Activated naive CD8-positive, alpha-beta T cell (primary cell): ENCODE data around the gene ZMIZ1.

ENCODE experiments used
- H3K27ac Mint-ChIP-seq: one replicate; pipeline ENCODE4 v1.8.0; 2021; ENCODE audit warnings: mixed read lengths
- H3K27me3 Mint-ChIP-seq: one replicate; pipeline ENCODE4 v1.8.0; 2021; ENCODE audit warnings: mixed read lengths
- H3K36me3 Mint-ChIP-seq: one replicate; pipeline ENCODE4 v1.8.0; 2021; ENCODE audit warnings: mixed read lengths
- H3K4me1 Mint-ChIP-seq: one replicate; pipeline ENCODE4 v1.8.0; 2021; ENCODE audit warnings: low read depth, mixed read lengths
- H3K4me3 Mint-ChIP-seq: one replicate; pipeline ENCODE4 v1.8.0; 2021; ENCODE audit warnings: mild to moderate bottlenecking, mixed read lengths
- H3K9me3 Mint-ChIP-seq: one replicate; pipeline ENCODE4 v1.8.0; 2021; ENCODE audit warnings: low read depth, mixed read lengths

ZMIZ1 gene, protein sequence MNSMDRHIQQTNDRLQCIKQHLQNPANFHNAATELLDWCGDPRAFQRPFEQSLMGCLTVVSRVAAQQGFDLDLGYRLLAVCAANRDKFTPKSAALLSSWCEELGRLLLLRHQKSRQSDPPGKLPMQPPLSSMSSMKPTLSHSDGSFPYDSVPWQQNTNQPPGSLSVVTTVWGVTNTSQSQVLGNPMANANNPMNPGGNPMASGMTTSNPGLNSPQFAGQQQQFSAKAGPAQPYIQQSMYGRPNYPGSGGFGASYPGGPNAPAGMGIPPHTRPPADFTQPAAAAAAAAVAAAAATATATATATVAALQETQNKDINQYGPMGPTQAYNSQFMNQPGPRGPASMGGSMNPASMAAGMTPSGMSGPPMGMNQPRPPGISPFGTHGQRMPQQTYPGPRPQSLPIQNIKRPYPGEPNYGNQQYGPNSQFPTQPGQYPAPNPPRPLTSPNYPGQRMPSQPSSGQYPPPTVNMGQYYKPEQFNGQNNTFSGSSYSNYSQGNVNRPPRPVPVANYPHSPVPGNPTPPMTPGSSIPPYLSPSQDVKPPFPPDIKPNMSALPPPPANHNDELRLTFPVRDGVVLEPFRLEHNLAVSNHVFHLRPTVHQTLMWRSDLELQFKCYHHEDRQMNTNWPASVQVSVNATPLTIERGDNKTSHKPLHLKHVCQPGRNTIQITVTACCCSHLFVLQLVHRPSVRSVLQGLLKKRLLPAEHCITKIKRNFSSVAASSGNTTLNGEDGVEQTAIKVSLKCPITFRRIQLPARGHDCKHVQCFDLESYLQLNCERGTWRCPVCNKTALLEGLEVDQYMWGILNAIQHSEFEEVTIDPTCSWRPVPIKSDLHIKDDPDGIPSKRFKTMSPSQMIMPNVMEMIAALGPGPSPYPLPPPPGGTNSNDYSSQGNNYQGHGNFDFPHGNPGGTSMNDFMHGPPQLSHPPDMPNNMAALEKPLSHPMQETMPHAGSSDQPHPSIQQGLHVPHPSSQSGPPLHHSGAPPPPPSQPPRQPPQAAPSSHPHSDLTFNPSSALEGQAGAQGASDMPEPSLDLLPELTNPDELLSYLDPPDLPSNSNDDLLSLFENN

DNA sequence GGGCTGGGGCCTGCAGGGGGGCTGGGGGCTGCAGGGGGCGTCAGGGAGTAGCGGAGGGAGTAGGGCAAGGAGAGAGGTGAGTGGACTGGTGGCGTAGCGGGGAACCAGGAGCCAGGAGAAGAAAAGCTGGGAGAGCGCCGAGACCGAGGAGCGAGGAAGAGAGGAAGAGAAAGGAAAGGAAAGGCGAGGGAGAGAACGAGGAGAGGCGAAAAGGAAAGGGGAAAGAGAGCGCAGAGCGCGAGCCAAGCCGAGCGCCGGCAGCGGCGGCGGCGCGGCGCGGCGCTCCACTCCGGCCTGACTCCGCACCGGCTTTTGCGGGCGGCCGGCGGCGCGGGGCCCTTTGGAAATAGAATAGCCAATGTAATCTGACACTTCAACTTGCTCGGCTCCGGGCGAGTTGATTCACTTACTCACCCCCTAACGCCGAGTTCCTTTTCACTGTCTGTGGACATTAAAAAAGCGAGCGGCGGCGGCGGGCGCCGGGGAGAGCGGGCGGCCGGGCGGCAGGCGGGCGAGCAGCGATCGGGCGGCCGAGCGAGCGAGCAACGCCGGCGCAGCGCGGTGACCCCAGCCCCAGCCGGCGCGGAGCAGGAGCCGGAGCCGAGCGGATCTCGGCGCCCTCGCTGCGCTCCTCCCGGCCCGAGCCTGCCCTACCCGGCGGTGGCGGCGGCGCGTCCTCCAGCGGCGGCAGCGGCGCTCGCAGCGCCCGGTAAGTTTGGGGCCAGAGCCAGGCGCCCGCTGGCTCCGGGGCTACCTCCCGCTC is at the start of gene ZMIZ1:
Gene ZMIZ1, plus strand, starts transcription at position 405 of the 763 bp plus-strand sequence. CDS start 132,667 bp downstream, outside the sequence.
- H3K4me1 Mint-ChIP-seq, result peaks cover 55% of the 10 kb centered on the region
- H3K27ac Mint-ChIP-seq, result peak within 1 kb of the TSS; percentile 81
- H3K36me3 Mint-ChIP-seq, result no peaks in the 10 kb centered on the region
- H3K9me3 Mint-ChIP-seq, result no peaks in the 10 kb centered on the region
- H3K27me3 Mint-ChIP-seq, result no peaks in the 10 kb centered on the region
- peak within 1 kb of the TSS; percentile 93 for H3K4me3 Mint-ChIP-seq

DNA sequence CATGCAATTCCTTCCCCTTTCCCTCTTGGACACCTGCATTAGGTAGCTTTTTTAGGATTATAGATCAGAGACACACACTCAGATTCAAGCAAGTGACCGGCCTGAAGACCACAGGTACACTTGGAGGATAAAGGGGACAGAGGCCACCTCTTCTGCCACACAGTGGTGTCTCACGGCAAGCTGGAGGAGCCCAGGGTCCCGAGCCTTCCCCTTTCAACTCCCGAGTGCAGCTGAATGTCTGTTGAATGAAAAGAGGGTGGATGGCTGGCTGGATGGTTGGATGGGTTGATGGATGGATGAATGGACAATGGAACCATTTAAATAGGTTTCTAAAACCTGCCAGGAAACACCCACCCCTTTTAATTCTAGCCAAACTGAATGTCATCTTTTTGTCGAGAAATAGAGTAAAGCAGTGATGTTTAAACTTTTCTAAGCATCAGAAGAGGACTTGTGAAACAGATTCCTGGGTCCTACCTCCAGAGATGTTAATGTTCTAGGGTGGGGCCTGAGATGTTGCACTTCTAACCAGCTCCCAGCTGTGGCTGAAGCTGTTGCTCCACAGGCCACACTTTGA is 49.2 kb upstream of the ZMIZ1 start:
- Mint-ChIP-seq H3K27ac (no peak overlapping the region), H3K4me1 (peaks cover 8% of the 10 kb centered on the region), H3K4me3 (no peak overlapping the region), H3K9me3 (no peaks in the 10 kb centered on the region), H3K27me3 (no peaks in the 10 kb centered on the region), H3K36me3 (peaks cover 2% of the 10 kb centered on the region)

DNA sequence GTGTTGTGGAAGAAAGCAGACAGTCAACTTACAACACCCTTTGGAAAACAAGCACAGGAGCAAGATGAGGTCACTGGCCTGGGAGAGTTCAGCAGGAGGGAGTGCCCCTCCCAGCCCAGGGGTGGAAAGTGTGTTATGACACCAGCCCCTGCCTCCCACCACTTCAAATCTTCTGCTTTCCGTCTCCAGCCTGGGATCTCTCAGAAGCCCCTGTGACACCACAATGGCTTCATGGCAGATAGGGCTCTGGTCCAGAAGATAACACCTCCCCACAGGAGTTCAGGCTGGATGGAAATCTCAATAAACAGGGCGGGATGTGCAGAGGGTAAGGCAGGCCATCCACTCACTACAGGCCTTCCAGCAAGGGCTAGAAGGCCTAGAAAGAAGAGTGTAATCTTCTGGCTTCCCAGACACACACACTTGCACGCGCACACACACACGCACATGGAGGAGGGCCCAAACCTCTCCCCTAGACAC is 48.7 kb upstream of the ZMIZ1 start:
- no peaks in the 10 kb centered on the region for H3K9me3 Mint-ChIP-seq

DNA sequence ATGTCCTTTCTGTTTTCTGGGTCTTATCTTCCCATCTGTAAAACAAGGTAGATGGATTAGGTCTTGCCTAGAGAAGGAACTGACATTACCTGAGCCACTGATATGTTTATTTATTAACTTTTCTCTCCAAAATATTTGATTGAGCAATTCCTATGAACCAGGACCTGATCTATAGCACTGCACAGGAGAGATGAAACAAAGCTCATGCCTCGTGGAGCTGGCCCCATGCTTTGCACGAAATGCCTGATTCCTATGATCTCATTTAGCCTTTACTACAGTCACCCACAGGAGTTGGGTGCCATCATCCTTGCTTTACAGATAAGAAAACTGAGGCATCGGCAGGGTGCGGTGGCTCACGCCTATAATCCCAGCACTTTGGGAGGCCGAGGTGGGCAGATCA is 48.2 kb upstream of the ZMIZ1 start:
- peaks cover 2% of the 10 kb centered on the region for H3K36me3 Mint-ChIP-seq
- no peaks in the 10 kb centered on the region for H3K27me3 Mint-ChIP-seq
- no peaks in the 10 kb centered on the region for H3K9me3 Mint-ChIP-seq
- peaks cover 16% of the 10 kb centered on the region for H3K4me1 Mint-ChIP-seq
- H3K27ac Mint-ChIP-seq, result no peak overlapping the region
- no peak overlapping the region for H3K4me3 Mint-ChIP-seq

More for the DNA sequence above, 48.7 kb upstream of the ZMIZ1 start:
- Mint-ChIP-seq H3K4me3 (no peak overlapping the region), H3K4me1 (peaks cover 11% of the 10 kb centered on the region), H3K27ac (no peak overlapping the region), H3K36me3 (peaks cover 2% of the 10 kb centered on the region), H3K27me3 (no peaks in the 10 kb centered on the region)

DNA sequence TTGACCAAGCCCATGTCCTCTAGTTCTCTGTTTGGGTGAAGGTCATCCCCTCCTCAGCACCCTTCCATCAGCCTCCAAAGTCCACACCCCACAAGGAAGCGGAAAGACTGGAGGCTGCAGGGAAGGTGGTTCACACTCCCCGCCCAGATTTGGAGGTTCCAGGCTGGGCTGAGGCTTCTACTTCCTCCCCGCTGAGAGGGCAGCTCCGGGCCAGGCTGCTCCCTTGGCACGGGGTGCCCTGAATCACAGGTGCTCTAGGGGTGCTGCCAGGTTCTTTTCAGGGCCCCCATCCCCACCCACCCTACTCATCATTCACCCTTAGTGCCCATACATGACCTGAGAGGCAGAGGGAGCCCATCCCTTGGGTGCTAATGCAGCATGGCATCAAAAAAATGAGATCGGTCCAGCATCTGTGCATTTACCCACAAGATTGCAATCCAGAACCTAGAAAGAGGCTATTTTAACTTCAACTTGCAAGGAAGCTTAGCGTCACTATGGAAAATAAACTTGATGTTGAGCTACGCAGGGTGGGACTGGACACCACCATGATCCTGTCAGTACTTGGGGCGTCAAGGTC is 47.3 kb upstream of the ZMIZ1 start:
- Mint-ChIP-seq H3K36me3 (peaks cover 2% of the 10 kb centered on the region), H3K4me1 (peaks cover 22% of the 10 kb centered on the region), H3K27ac (no peak overlapping the region), H3K27me3 (no peaks in the 10 kb centered on the region), H3K9me3 (no peaks in the 10 kb centered on the region), H3K4me3 (no peak overlapping the region)

DNA sequence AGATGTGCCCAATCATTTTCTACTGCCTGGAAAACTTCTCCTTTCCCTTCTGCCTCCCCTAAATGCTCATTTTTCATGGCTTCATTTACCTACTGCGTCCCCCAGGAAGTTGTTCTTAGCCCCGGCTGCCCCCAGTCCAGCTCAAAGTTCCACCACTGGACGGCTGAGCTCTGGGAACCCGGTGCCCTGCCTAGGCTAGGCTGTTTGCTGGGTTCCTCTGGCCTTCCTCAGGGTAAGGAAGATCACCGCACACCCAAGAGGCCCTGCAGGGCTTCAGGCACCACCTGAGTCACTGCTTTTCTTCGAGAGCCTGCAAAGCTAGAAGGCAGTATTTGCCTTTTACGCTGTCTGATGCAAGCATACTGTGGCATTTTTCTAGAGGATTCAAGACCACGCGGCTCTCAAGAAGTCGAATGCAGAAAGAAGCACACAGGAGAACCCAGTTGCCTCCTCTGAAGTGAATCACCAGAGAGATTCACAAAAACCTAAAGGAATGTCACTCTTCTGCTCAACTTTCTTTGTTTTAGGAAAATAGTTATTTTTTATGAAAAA is 46.7 kb upstream of the ZMIZ1 start:
- no peak overlapping the region for H3K4me3 Mint-ChIP-seq
- H3K27ac Mint-ChIP-seq, result no peak overlapping the region
- peaks cover 2% of the 10 kb centered on the region for H3K36me3 Mint-ChIP-seq
- no peaks in the 10 kb centered on the region for H3K9me3 Mint-ChIP-seq
- peaks cover 27% of the 10 kb centered on the region for H3K4me1 Mint-ChIP-seq
- no peaks in the 10 kb centered on the region for H3K27me3 Mint-ChIP-seq

DNA sequence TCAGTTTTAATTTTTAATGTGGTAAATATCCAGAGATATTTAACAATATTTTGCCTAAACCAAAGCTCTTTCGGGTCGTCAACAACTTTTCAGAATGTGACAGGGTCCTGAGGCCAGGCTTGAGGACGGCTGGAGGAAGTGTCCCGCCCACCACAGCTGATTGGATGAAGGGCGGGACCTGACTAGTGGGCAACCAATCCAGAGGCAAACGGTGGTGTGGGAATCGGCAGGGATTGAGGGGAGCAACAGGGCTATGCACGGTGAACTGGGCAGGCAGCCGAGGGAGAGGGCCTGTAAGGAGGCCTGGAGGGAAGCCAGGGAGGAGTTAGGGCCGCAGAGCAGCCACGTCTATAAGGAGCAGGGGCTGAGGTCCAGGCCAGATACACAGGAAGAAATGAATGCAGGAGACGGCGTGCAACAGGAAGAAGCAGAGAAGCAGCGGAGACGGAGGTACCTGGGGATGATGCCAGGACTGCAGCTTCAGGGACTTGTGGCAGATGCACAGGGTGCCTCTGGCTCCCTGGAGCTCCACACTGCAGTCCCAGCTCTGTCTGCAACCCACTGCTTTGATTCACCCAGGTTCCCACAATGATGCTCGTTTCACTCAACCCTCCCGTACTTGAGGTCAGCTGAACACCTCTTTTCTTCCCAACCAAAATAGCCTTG is 46.1 kb upstream of the ZMIZ1 start:
- H3K36me3 Mint-ChIP-seq, result no peaks in the 10 kb centered on the region
- no peaks in the 10 kb centered on the region for H3K27me3 Mint-ChIP-seq
- H3K4me3 Mint-ChIP-seq, result no peak overlapping the region
- no peak overlapping the region for H3K27ac Mint-ChIP-seq
- no peaks in the 10 kb centered on the region for H3K9me3 Mint-ChIP-seq
- H3K4me1 Mint-ChIP-seq, result peaks cover 33% of the 10 kb centered on the region

DNA sequence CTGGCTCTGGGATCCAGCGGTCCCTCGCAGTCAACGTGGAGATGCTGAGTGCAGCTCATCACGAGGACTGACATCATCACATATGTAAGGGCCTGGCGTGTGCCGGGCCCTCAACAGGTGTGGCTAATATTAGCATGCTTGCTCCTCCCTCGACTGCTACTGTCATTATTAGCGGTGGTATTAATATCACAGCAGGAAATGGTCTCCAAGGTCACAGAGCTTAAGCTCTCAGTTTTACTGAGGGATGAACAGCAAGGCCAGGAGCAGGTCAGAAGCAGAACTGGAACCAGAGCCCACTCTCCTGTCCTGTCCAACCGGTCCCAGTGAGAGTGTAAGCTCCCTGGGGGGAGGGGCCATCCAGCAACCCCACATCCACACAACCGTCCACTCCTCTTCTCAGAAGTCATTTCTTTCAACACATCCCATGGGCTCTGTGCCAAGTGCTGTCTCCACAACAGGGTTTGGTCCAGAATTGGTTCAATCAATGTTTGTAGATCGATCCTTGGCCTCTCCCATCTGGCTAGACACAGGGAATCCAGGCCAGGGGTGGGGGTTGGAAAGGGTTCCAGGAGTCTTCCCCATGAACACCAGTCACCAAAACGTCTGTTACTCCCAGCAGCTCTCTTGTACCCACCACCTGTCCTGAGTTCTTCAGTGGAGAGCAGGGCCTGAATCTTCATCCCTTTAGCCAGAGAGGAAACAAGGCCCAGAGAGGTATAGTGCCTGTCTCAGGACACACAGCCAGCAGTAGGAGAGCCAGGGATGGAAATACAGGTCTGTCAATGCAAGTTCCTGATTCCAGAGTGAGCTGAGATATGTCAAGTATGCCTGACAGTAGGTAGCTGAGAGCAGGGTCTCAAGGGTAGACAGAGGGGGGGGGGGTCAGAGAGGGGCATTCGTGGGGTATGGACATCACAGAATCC is 45.3 kb upstream of the ZMIZ1 start:
- Mint-ChIP-seq H3K9me3 (no peaks in the 10 kb centered on the region), H3K27ac (peak overlapping the region; percentile 7), H3K36me3 (no peaks in the 10 kb centered on the region), H3K4me3 (no peak overlapping the region), H3K27me3 (no peaks in the 10 kb centered on the region), H3K4me1 (peaks cover 40% of the 10 kb centered on the region)

DNA sequence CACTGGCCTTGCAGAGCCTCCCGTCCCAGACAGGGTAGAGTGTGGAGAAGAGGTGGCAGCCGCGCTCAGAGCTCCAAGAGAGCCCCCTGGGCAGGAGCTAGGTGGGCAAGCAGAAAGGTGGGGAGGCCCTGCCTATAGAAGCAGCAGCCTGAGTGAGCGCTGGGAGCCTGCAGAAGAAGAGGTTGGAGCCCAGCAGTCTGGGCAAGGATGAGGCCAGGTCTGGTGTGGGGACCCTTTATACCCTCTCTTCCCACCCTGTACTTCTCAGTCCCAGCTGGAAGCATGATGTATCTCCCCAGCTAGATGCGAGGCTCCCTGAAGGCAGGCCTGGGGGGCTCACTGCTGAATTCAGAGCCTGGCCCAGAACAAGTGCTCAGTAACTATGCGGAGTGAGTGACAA is 44.5 kb upstream of the ZMIZ1 start:
- peaks cover 42% of the 10 kb centered on the region for H3K4me1 Mint-ChIP-seq
- no peak overlapping the region for H3K27ac Mint-ChIP-seq
- H3K4me3 Mint-ChIP-seq, result no peak overlapping the region
- H3K36me3 Mint-ChIP-seq, result no peaks in the 10 kb centered on the region
- H3K27me3 Mint-ChIP-seq, result no peaks in the 10 kb centered on the region
- H3K9me3 Mint-ChIP-seq, result no peaks in the 10 kb centered on the region

DNA sequence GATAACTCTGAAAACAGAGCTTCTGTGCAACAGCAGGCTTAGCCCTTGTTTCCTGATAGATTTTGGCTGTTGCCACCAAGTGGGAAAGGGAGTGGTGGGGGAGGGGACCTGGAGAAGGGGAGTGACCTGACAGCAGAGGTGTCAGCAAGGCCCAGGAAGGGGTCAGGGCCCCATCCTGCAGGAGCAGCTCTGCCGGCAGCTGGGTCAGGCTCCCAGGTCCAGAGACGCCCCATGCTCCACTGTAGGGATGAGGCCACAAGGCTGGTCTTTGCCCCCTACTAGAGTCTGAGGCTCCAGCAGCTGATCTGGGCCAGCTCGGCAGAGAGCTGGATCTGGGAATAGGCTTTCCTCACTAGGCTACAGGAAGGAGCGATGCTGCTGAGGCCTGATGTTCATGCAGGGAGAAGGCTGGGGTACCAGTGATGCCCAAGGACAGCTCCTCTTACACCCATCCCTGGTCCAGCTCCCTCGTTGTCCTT is 44.0 kb upstream of the ZMIZ1 start:
- Mint-ChIP-seq H3K4me3 (no peak overlapping the region), H3K27ac (no peak overlapping the region), H3K27me3 (no peaks in the 10 kb centered on the region), H3K36me3 (no peaks in the 10 kb centered on the region), H3K9me3 (no peaks in the 10 kb centered on the region), H3K4me1 (peaks cover 44% of the 10 kb centered on the region)

DNA sequence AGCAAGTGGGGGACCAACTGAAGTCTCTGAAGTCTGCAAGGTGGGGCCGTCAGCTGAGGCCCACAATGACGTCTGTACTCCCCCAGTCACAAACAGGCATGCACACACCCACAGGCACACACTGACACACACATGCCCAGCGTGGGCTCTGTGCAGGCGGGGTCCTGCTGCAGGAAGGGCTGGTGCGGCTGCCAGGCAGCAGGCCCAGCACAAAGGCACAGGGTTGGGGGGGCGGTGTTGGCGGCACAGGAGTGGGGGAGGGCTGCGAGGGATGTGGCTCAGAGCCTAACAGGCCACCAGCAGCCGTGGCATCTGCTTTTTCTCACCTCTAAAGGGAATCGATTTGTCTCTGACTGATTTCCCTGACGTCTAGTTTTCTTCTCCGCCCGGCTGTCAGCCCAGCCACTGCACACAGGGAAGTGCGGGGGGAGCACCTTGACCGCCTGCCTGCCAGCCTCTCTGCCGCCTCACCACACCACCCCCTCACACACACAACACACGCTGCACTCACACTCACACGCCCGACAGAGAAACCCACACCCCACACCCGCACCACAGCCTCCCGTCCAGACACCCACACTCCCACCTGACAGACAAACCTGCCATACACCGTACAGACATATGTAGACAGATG is 43.5 kb upstream of the ZMIZ1 start:
- Mint-ChIP-seq H3K9me3 (no peaks in the 10 kb centered on the region), H3K36me3 (no peaks in the 10 kb centered on the region), H3K27me3 (no peaks in the 10 kb centered on the region), H3K4me1 (peaks cover 44% of the 10 kb centered on the region), H3K27ac (peak overlapping the region; percentile 3), H3K4me3 (peak overlapping the region; percentile 58)

DNA sequence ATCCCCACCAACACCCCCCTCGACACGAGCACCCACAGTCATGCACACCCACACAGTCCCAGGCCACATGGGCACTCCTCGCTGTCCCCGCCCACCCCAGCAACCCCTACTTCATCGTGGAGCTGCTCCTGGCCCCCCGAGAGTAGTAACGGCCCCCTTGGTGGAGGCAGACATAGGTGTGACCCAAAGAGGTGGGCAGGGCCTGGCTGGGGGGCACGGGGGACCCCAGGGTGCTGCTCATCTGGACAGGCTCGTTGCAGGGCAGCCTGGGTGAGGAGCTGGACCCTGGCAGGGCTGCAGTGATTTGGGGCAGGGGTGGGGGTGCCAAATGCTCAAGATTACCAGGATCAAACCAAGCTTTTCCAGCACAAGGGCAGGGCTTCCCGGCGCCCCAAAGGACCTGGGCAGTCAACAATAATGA is 42.4 kb upstream of the ZMIZ1 start:
- peaks cover 44% of the 10 kb centered on the region for H3K4me1 Mint-ChIP-seq
- H3K9me3 Mint-ChIP-seq, result no peaks in the 10 kb centered on the region
- no peak overlapping the region for H3K27ac Mint-ChIP-seq
- no peaks in the 10 kb centered on the region for H3K36me3 Mint-ChIP-seq
- no peak overlapping the region for H3K4me3 Mint-ChIP-seq
- H3K27me3 Mint-ChIP-seq, result no peaks in the 10 kb centered on the region
